Endometrial microvascular endothelial cells (primary cell): ENCODE data around the gene TAS2R41. TPM values are rescaled to one million over a fixed set of nuclear protein-coding genes. Genes with fewer than 3 reads are reported as not detected.

Source experiments
- in situ Hi-C: cut with HindIII; loops from 2 replicates; pipeline ENCODE4 v1.10.0; 2017; ENCODE audit warnings: low sequenced_read_pairs, low pct_unique_long_range_greater_than_20kb; ENCODE audit errors: inconsistent ontology term
- total RNA-seq: library from RNA; depleted of rRNA; stranded (reverse); fragments of >200 nt; gene quantifications from one replicate; pipeline ENCODE4 v1.2.3, GENCODE V29; 2015; ENCODE audit errors: inconsistent ontology term

Gene TAS2R41, protein sequence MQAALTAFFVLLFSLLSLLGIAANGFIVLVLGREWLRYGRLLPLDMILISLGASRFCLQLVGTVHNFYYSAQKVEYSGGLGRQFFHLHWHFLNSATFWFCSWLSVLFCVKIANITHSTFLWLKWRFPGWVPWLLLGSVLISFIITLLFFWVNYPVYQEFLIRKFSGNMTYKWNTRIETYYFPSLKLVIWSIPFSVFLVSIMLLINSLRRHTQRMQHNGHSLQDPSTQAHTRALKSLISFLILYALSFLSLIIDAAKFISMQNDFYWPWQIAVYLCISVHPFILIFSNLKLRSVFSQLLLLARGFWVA
- total RNA-seq, result not detected

DNA sequence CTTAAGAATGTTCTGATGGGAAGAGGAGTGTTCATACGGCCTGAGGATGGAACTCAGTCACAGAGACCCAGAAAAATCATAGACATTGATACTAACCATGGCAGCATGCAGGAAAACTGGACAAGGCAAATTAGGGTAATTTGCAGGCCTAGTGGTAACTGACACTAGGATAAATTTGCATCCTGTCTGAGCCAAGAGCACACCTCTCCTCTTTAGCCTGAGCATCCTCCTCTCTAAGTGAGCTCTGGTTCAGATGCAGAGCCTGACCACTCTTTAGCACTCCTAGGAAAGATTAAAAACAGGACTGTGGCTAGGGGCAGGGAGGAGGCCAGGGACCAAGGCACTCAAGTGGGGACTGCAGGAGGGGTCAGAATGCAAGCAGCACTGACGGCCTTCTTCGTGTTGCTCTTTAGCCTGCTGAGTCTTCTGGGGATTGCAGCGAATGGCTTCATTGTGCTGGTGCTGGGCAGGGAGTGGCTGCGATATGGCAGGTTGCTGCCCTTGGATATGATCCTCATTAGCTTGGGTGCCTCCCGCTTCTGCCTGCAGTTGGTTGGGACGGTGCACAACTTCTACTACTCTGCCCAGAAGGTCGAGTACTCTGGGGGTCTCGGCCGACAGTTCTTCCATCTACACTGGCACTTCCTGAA, at the start of gene TAS2R41:
TAS2R41 (plus strand) TSS at position 373 of the 650 bp plus-strand sequence; CDS start at position 373, 0 bp downstream.
- in situ Hi-C loops, result no loop called here

DNA sequence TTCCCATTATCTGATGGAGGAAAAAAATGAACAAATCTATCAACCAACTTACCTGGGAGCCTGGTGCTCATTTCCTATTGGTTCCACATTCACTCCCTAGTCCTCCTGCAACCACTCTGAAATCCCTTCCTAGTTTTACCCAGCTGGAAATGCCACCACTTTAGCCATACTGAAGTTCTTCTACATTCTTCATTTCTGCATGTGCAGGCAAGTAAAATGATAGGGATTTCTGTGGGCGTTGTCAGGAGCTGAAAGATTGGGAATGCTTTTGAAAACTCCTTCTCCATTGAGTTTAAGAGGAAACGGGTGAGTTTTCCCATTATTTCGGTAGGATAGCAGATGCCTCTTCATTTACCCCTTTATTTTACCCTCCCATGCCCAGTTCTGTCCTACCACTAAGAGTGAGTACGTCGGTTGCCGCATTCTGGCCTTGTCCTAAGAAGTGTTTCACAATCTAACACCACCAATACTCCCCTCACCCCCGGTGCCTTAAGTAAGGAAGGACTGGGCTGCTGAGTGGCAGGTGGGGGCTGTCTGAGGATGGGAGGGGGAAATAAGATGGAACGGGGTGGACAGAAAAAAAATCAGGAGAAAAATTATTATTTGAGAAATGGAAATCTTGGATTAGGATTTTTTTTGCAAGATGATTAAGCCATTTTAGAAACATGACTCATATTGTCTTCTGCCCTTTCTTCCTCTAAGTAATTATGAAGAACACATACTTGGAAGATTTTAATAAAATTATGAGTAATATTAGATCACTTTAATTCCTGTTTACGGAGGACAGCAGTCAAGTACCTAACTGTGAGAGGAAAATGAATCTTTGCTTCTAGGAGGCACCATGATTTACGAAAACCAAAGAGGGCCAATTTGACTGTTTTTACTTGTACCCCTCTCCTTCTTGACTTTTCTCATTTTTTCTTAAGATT, 47.6 kb upstream of the TAS2R41 start:
- in situ Hi-C loops, result no loop called here

DNA sequence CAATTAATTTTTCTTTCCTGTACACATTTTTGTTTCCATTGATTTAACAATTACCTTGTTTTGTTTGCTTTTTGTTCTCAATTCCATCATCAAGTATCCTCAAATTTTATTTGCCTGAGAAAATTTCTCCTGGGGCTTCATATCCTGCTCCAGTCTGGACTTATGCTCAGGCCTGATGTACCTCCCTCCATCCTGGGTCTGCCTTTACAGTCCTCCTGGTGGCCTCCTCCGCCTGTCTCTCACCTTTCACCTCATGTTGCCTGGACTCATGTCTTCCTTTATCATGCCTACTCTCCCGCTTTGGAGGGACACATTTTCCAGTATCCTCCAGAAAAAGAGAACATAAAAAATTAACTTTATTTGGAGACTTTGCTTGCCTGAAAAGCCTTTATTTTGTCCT, 46.6 kb upstream of the TAS2R41 start:
- in situ Hi-C loops, result no loop called here

DNA sequence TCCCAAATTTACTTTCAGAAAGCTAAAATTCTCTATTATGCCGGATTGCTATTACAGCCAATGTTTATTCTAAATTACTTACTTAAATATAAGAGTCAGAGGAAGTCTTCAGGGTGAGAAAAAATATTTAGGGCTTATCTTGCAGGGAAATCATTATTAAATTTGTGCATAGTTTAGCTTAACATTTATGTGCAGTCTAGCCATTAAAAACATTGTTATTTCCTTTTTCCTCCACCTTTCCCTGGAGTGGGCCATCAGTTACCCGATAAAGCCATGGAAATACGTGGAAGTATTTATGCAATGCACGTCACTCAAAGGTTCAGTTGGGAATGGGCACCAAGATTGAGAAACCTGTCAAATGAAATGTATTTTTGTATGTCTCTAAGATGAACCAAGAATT, 43.9 kb upstream of the TAS2R41 start:
- in situ Hi-C loops, result no loop called here

DNA sequence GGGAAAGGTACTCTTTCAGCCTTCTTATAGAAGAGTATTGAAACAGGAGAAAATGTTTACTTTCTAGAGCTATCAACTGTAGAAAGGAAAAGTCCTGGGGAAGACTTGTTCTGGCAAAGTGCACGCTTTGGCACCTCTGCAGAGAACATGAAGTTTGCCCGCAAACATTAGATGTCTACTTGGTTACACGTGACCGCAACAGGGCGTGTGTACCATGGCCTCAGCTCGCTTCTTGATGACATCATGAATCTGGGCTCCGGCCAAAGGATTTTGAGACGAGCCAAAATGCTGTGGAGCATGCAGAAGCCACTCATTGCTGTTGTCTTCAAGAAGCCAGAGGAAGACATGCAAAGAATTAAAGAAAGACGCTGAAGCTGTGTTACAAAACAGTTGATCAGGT, 43.0 kb upstream of the TAS2R41 start:
- in situ Hi-C loops, result no loop called here

DNA sequence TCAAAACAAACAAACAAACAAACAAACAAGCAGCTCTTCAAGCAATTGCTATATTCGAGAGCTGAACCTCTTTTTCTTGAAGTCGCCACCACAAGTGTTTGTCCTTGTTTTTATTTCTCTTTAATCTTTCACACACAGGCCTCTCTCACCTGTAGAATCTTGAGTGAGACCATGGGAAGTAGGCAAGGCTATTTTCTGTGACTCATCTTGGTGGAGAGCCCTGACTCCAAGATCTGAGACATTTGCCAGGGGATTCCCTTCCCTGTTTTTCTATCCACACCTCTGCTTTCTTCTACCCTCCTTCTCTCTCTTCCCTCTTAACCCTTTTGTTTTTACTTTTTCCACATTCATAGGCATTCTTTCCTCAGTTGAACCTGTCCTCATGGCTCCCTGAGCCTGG, 42.4 kb upstream of the TAS2R41 start:
- in situ Hi-C loops, result no loop called here

DNA sequence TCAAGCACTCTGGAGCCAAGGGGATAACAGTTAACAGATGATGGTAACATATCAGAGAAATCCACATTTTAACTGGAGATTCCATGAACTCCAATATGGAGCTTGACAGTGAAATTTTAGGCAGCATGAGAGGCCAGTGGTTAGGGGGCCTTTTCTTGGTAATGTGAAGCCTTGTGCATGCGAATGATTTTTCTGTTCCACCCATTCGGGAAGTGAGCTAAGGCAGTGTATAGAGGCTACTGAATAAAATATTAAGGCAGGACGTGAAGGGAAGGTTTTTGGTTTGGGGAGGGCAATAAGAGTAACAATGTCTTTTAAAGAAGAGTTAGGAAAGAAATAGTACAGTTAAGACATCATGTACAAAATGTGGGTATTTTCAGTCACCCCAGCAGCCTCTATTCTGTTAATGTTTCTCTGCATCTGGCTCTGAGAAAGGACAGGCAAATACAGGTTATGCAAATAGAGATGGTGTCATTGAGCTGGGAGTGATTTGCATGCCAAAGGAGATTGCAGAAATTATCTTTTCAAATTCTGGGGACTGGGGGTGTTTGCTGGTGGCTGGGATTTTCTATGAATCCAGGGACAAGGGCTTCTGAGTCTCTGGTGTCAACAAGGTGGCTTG, 41.2 kb upstream of the TAS2R41 start:
- in situ Hi-C loops, result no loop called here

DNA sequence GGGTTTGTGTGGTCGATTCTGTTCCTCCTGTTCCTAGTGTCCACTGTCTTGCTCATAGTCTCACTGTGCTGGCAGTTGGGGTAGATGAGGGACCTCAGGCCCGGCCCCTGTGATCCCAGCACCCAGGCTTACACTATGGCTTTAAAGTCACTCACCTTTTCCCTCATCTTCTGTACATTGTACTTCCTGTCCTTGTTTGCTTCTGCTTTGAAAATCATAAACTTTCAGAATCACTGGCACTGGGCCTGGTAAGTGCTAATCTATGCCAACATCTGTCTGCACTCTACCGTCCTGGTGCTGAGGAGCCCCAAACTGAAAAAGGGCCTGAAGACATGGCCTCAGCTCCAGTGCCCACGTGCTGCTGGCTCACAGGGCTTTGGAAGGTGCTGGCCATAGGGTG, 40.1 kb upstream of the TAS2R41 start:
- in situ Hi-C loops, result no loop called here

DNA sequence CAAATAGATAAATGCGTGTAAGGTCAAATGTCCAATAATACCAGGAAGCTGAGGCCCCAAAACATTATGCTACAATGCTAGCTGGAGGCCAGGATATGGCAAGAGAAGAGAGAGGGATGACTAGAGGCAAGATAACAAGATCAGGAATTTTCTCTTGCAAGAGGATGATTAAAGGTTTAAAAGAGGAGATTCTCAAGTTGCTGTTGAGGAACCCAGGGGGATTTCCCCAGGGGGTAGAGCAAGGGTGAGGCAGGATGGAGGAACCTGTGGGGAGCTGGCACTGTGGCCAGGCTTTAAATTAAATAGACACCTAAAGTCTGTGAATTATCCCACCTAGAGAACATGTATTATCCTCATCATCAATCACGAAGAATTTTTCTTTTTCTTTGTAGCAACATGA, 37.8 kb upstream of the TAS2R41 start:
- in situ Hi-C loops, result no loop called here

DNA sequence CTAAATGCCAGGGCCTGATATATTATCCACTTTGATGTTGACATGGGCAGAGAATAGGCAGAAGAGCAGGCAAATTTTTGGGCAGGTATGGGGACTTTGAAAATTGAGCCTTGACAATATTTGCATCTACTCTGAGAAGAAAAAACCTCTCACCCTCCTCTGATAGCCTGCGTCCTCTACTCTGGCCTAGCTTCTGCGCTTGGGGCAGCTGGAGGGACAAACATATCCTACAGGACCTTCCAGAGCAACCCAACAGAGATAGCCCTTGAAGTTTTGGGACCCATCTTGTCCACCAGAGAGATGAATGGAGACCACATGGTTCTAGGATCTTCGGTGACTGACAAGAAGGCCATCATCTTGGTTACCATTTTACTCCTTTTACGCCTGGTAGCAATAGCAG, 34.5 kb upstream of the TAS2R41 start, which contains the start of gene TAS2R60:
TAS2R60 (plus strand) TSS at position 301 of the 400 bp plus-strand sequence; CDS start at position 301, 0 bp downstream.
- in situ Hi-C loops, result no loop called here

DNA sequence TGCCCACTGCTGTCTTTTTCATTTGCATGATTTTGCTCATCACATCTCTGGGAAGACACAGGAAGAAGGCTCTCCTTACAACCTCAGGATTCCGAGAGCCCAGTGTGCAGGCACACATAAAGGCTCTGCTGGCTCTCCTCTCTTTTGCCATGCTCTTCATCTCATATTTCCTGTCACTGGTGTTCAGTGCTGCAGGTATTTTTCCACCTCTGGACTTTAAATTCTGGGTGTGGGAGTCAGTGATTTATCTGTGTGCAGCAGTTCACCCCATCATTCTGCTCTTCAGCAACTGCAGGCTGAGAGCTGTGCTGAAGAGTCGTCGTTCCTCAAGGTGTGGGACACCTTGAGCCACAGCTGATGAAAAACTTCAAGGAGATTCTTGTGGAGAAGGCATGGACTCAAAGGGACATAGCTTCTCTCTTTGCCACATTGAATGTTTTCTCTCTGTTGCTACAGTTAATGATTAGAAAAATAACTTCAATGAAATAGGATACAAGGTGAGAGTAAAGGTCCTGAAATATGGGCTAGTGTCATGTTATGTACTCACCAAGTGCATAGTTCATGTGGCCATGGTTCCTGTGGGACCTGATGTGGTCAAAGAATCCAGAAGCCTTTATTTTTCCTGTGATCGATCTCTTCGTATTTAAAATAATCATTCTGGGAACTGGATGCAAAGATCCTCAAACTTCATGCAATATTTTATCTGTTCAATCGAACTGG, 33.5 kb upstream of the TAS2R41 start:
- in situ Hi-C loops, result no loop called here

DNA sequence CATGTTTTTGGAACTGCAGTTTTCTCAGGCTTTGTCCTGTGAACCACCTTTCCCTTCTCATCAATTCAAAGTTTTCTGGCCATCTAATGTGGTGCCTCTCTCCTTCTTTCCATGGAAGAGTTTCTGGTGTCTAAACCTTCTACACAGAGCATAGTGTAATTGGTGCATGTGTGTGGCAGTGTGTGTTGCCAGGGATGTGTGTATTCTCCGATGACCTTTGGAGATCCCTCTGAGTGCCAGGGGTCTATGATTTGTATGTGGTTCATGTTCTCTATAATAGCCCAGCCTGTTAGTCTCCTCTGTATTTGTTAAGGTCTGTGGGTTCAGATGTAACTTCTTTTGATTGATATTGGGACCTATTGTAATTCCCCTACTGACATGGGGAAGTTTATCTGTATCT, 32.9 kb upstream of the TAS2R41 start:
- in situ Hi-C loops, result no loop called here

DNA sequence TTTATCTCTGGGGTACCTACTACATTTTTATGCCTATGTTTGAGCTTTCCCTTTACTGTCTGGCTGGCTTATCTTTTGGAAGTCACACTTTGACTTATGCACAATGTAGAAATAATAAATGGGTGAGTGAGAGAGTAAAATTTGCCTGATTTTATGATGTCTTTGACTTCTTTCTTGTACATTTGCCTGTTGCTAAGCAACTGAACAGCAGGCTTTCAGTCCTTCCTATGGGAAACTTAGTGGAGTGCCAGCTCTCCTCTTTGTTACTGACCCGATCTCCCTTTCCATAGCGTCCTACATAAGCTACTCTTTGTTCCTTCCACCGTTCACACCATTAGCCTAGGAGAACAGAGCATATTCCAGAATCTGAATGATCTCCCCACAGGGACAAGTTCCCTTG, 30.2 kb upstream of the TAS2R41 start:
- in situ Hi-C loops, result no loop called here

DNA sequence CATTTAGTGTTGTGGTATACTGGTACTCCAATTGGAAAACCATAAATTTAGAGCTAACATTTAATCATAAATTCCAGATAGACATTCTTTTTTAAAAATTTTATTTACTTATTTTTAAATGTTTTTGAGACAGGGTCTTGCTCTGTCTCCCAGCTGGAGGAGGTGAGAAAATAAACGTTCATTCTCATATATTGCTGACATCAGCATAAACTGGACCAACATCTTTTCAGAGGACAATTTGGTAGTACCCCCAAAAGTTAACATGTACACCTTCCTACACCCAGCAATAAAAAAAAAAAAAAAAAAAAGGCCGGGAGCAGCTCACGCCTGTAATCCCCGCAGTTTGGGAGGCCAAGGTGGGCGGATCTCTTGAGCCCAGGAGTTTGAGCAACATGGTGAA, 29.2 kb upstream of the TAS2R41 start:
- in situ Hi-C loops, result no loop called here

DNA sequence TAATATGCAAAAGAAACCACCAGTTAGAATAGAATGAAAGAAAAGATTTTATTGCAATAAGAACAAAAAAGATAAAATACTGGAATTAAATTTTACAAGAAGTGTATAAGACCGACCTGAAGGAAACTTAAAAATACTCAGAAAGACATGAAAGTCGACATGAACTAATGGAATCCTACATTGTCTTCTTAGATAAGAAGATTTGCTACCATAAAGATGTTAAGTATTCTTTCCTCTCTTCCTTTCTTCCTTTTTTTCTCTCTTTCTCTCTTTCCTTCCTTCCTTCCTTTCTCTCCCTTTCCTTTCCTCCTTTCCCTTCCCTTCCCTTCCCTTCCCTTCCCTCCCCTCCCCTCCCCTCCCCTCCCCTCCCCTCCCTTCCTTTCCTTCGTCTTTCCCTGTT, 27.9 kb upstream of the TAS2R41 start:
- in situ Hi-C loops, result no loop called here

DNA sequence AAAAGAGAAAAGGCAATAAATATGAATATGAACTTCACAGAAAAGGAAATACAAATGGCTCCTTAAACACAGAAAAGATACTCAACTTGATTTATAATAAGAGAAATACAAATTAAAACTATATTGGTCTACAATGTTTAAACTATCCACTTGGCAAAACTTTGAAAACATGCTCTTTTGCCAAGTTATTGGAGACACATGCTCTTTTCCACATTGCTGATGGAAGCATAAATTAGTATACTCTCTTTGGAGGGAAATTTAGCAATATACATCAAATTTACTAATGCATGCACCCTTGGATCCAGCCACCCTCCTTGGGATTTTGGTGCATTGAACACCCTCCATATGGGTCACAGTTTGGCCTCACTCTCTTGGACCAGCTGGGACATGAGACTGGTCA, 26.6 kb upstream of the TAS2R41 start:
- in situ Hi-C loops, result no loop called here

DNA sequence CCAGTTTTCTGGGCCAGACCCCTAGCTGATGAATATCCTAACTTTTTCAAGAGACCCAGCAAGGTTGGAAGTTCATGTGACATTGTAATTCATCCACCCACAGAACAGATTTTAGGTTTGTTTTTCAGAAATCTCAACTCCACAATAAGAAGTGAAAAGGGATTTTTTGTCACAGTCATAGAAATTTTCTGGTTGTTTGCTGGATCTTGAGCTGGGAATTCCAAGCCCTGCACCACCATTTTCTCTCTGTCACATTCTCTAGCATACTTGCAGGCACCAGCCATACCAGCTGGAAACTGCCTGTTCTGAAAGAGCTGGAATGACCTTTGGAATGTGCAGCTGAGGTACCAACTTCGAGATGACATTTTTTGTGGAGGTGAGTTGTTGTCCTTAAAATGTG, 25.9 kb upstream of the TAS2R41 start:
- in situ Hi-C loops, result no loop called here

DNA sequence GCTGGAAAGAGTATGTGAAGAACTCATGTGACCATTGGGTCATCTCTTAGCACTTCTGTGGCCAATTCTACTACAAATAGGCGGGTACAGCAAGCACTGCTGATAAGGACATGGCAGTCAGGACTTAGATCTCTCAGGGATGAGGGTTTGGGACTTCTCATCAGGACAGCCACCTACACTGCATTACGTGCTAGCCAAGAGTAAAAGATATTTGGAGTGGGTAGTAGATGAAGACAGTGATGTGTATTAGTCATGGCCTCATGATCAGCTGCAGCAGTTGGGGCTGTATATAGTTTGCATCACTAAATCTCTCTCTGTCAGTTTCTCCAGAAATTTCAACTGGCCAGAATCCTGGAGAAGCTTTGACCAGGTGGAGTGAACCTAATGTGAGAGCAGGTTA, 25.2 kb upstream of the TAS2R41 start:
- in situ Hi-C loops, result no loop called here
